SK-N-SH treated with all-trans-retinoic acid at 6 μM for 48 hours (cell line): ENCODE results near the gene BBS5.

Experiments
- ARNTL ChIP-seq: fragments of 450-650 bp; formaldehyde crosslinking; IDR thresholded peaks from 2 replicates; pipeline ENCODE4 v1.5.0; 2020; ENCODE audit warnings: low read depth, mild to moderate bottlenecking, moderate library complexity, borderline replicate concordance
- CREB5 ChIP-seq: fragments of 250-450 bp; sonication (Bioruptor Pico); IDR thresholded peaks from 2 replicates; pipeline ENCODE4 v1.5.1; 2020; ENCODE audit warnings: low read depth, mild to moderate bottlenecking, moderate library complexity
- RARB ChIP-seq: fragments of 250-450 bp; sonication (Bioruptor Pico); IDR thresholded peaks from 2 replicates; pipeline ENCODE4 v1.8.0; 2021; ENCODE audit warnings: mild to moderate bottlenecking, moderate library complexity
- ZFP3 ChIP-seq: fragments of 250-450 bp; sonication (Bioruptor Pico); IDR thresholded peaks from 2 replicates; pipeline ENCODE4 v1.5.0; 2020; ENCODE audit warnings: mild to moderate bottlenecking, moderate library complexity
- ZFP30 ChIP-seq: fragments of 450-650 bp; formaldehyde crosslinking; IDR thresholded peaks from 2 replicates; pipeline ENCODE4 v1.5.0; 2022; ENCODE audit warnings: mild to moderate bottlenecking, moderate library complexity
- ZNF565 ChIP-seq: fragments of 450-650 bp; formaldehyde crosslinking; conservative IDR thresholded peaks from 2 replicates; pipeline ENCODE4 v1.5.0; 2020; ENCODE audit warnings: low read depth, mild to moderate bottlenecking, moderate library complexity

DNA sequence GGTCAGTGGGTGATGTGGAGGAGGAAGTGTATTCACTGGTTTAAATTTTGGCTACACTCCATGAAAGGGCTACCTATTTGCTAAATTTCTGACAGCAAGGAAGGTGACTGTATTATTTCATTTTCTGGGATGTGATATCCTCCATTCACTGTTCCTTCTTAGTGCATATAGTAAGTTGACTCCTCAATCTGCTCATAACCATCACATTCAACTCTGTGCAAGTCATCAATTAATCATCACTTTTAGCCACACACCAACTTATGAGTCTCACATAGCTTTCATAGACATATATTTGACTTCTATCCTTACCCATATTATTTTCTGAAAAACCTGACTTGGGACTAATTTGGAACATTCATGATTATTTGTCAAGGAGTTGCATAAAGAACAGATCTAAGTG is 47.2 kb downstream of the BBS5 start:
- TF ChIP-seq RARB (CRISPR knock-in tag): no peak
- no peak for TF ChIP-seq ZNF565
- TF ChIP-seq ARNTL: no peak
- TF ChIP-seq ZFP3 (CRISPR knock-in tag): no peak
- TF ChIP-seq ZFP30 (CRISPR knock-in tag): no peak
- no peak for TF ChIP-seq CREB5 (CRISPR knock-in tag)
